Endothelial cell of umbilical vein (primary cell): Measurements from ENCODE around the gene IGFBP6. TPM values are rescaled to one million over a fixed set of nuclear protein-coding genes. Genes with fewer than 3 reads are reported as not detected.

Experiments used
- BruUV-seq: library from RNA; stranded (reverse); fragments of 400-500 nt; replicated peaks from 2 replicates; lab custom pipeline; 2021; lab: Mats Ljungman, UMichigan
- CTCF ChIA-PET: fragments of 300-600, 350-600 bp; sonication (Branson Sonifier 250); formaldehyde crosslinking; loops from one replicate; lab custom pipeline; 2021; ENCODE audit warnings: antibody characterized with exemption, inconsistent platforms; lab: Charles Lee
- POLR2A ChIA-PET: fragments of 300-600, 350-600 bp; sonication (Branson Sonifier 250); formaldehyde crosslinking; loops from one replicate; lab custom pipeline; 2021; ENCODE audit warnings: antibody characterized with exemption, inconsistent platforms; lab: Charles Lee
- DNase-seq: peaks from one replicate; pipeline ENCODE4 v3.0.0-alpha.2; 2011; ENCODE audit warnings: low read depth, low spot score
- FAIRE-seq: peaks from 2 replicates; lab custom pipeline; 2011; peaks lifted over from hg19 to GRCh38; lab: Jason Lieb, UNC
- H2AFZ ChIP-seq: 2 replicates; pipeline ENCODE4 v1.6.0; 2012; ENCODE audit warnings: low read depth, low read length, control low read depth, inconsistent platforms
- H3K27ac ChIP-seq: 2 replicates; pipeline ENCODE4 v1.5.1; 2011; ENCODE audit warnings: low read depth, mild to moderate bottlenecking, control low read depth, low read length, moderate library complexity; ENCODE audit not compliant: insufficient read depth
- H3K27me3 ChIP-seq, 2 experiments: 2 replicates each; pipeline versions ENCODE4 v1.6.0 to v1.6.1; 2011; ENCODE audit warnings: low read length in 2 of 2, mixed read lengths in 1 of 2; ENCODE audit not compliant: control insufficient read depth in 2 of 2, insufficient read depth in 2 of 2
- H3K36me3 ChIP-seq, 2 experiments: 2 replicates in 1 of 2; 3 replicates in 1 of 2; pipeline ENCODE4 v1.5.1; 2011; ENCODE audit warnings: low read length in 2 of 2, mild to moderate bottlenecking in 1 of 2, moderate library complexity in 1 of 2; ENCODE audit not compliant: control insufficient read depth in 2 of 2, insufficient read depth in 2 of 2; ENCODE audit errors: extremely low read depth in 1 of 2
- H3K4me1 ChIP-seq: 3 replicates; pipeline ENCODE4 v1.5.1; 2011; ENCODE audit warnings: mild to moderate bottlenecking, low read length; ENCODE audit not compliant: control insufficient read depth, insufficient read depth; ENCODE audit errors: extremely low read depth
- H3K4me2 ChIP-seq: 2 replicates; pipeline ENCODE4 v1.6.1; 2011; ENCODE audit warnings: low read length, control low read depth, mixed read lengths; ENCODE audit not compliant: insufficient read depth
- H3K4me3 ChIP-seq, 3 experiments: fragments of 200-600 bp in 1 of 3; sonication (generic), shearing (Covaris generic) in 1 of 3; replicated peaks in 1 of 3; 2 replicates each; pipeline ENCODE4 v1.5.1; 2011 to 2016; ENCODE audit warnings: control low read depth in 3 of 3, low read length in 3 of 3, mild to moderate bottlenecking in 2 of 3, inconsistent platforms in 1 of 3, low read depth in 1 of 3, moderate library complexity in 1 of 3; ENCODE audit not compliant: insufficient read depth in 1 of 3
- H3K79me2 ChIP-seq: 2 replicates; pipeline ENCODE4 v1.6.0; 2012; ENCODE audit warnings: low read length, inconsistent platforms; ENCODE audit not compliant: control insufficient read depth, insufficient read depth
- H3K9ac ChIP-seq: replicated peaks from 2 replicates; pipeline ENCODE3; 2011; ENCODE audit warnings: low read length, control low read depth; ENCODE audit not compliant: insufficient read depth; ENCODE audit errors: extremely low read depth
- H3K9me1 ChIP-seq: replicated peaks from 3 replicates; pipeline ENCODE4 v1.6.0; 2011; ENCODE audit warnings: mild to moderate bottlenecking, low read length; ENCODE audit not compliant: control insufficient read depth, insufficient read depth; ENCODE audit errors: extremely low read depth
- H3K9me3 ChIP-seq: replicated peaks from 2 replicates; pipeline ENCODE4 v1.5.1; 2012; ENCODE audit warnings: low read length, inconsistent platforms; ENCODE audit not compliant: control insufficient read depth, insufficient read depth
- H4K20me1 ChIP-seq: replicated peaks from 2 replicates; pipeline ENCODE3; 2011; ENCODE audit warnings: mild to moderate bottlenecking, low read length; ENCODE audit not compliant: control insufficient read depth, insufficient read depth; ENCODE audit errors: extremely low read depth
- EZH2 ChIP-seq: IDR thresholded peaks from 2 replicates; pipeline ENCODE4 v1.6.1; 2012; ENCODE audit warnings: borderline replicate concordance, low read depth, mild to moderate bottlenecking, moderate library complexity, low read length, inconsistent platforms; ENCODE audit not compliant: severe bottlenecking
- FOS ChIP-seq: IDR thresholded peaks from 2 replicates; pipeline ENCODE4 v1.6.1; 2011; ENCODE audit warnings: mild to moderate bottlenecking, low read length, moderate library complexity, borderline replicate concordance; ENCODE audit not compliant: insufficient read depth
- GATA2 ChIP-seq: IDR thresholded peaks from 2 replicates; pipeline ENCODE4 v1.7.0; 2011; ENCODE audit warnings: low read depth, mild to moderate bottlenecking, moderate library complexity, mixed read lengths, low read length; ENCODE audit not compliant: insufficient read length, insufficient read depth
- JUN ChIP-seq: IDR thresholded peaks from 2 replicates; pipeline ENCODE4 v1.6.1; 2011; ENCODE audit warnings: borderline replicate concordance, low read depth; ENCODE audit not compliant: insufficient read length, insufficient read depth
- MYC ChIP-seq: IDR thresholded peaks from one replicate; pipeline ENCODE4 v1.6.1; 2011; ENCODE audit warnings: mild to moderate bottlenecking, low read depth, low read length
- POLR2A ChIP-seq: IDR thresholded peaks from 2 replicates; pipeline ENCODE4 v1.6.1; 2012; ENCODE audit warnings: low read depth, mild to moderate bottlenecking, control low read depth, low read length
- POLR2AphosphoS5 ChIP-seq: IDR thresholded peaks from 2 replicates; pipeline ENCODE4 v1.6.1; 2012; ENCODE audit warnings: low read depth, mild to moderate bottlenecking, control low read depth, low read length, moderate library complexity; ENCODE audit not compliant: insufficient read depth
- dilution Hi-C: fragments of 300-500 bp; cut with MboI; formaldehyde crosslinking; loops from one replicate; pipeline ENCODE4 v1.15.0; 2019; ENCODE audit warnings: low sequenced_read_pairs; ENCODE audit not compliant: extremely low pct_ligation_motif_present
- intact Hi-C: fragments of 100-400 bp; cut with micrococcal nuclease; formaldehyde crosslinking; loops from one replicate; pipeline ENCODE4 v1.10.0; 2022
- polyA plus RNA-seq, 4 experiments: library from polyadenylated mRNA; depleted of rRNA in 3 of 4; stranded (reverse) in 3 of 4; unstranded in 1 of 4; fragments of >200 nt; gene quantifications; 2 replicates each; pipeline versions ENCODE4 v1.2.1 to v1.2.3, GENCODE V29; 2011 to 2012; ENCODE audit warnings: missing spikeins in 1 of 4
- total RNA-seq: library from RNA; stranded (reverse); gene quantifications from 2 replicates; pipeline ENCODE4 v1.2.3, GENCODE V29; 2021
- TF ChIP-seq, protein P1 (sequence below), 2 donors: IDR thresholded peaks; 1 replicate in 1 of 2; 2 replicates in 1 of 2; pipeline ENCODE4 v1.5.1; 2011; ENCODE audit warnings: low read length in 2 of 2, mild to moderate bottlenecking in 2 of 2, moderate library complexity in 2 of 2, control low read depth in 1 of 2, inconsistent platforms in 1 of 2, low read depth in 1 of 2; ENCODE audit not compliant: insufficient read depth in 1 of 2; ENCODE audit errors: extremely low read depth in 1 of 2
- TF ChIP-seq, protein P2 (sequence below): IDR thresholded peaks from 2 replicates; pipeline ENCODE4 v1.6.1; 2011; ENCODE audit not compliant: insufficient read depth, insufficient read length

The IGFBP6 gene
- total and polyA plus RNA-seq, 2 donors (not counting 3 experiments of a cell fraction or from before 2014, with no cell fraction given), result 14.1 to 18.2 TPM

DNA sequence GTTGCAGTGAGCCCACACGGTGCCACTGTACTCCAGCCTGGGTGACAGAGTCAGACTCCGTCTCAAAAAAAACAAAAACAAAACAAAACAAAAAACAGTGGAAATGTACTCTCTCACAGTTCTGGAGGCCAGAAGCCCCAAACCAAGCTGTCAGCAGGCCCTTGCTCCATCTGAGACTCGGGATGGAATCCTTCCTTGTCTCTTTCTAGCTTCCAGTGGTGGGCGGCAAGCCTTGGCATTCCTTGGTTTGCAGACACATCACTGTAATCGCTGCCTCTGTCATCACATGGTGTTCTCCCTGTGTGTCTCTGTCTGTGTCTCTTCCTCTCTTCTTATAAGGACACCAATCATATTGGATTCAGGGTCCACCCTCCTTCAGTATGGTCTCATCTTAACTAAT is 41.2 kb upstream of the IGFBP6 start:
- peaks cover 3% of the 10 kb centered on the region for H3K79me2 ChIP-seq
- intact Hi-C loops, result no loop called here
- TF ChIP-seq JUN (no peak), EZH2 (no peak), MYC (no peak), FOS (no peak), POLR2A (no peak), GATA2 (no peak), POLR2AphosphoS5 (no peak)
- TF ChIP-seq, protein P1, sequence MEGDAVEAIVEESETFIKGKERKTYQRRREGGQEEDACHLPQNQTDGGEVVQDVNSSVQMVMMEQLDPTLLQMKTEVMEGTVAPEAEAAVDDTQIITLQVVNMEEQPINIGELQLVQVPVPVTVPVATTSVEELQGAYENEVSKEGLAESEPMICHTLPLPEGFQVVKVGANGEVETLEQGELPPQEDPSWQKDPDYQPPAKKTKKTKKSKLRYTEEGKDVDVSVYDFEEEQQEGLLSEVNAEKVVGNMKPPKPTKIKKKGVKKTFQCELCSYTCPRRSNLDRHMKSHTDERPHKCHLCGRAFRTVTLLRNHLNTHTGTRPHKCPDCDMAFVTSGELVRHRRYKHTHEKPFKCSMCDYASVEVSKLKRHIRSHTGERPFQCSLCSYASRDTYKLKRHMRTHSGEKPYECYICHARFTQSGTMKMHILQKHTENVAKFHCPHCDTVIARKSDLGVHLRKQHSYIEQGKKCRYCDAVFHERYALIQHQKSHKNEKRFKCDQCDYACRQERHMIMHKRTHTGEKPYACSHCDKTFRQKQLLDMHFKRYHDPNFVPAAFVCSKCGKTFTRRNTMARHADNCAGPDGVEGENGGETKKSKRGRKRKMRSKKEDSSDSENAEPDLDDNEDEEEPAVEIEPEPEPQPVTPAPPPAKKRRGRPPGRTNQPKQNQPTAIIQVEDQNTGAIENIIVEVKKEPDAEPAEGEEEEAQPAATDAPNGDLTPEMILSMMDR (IDR thresholded peaks at IDR 0.05; ENCODE audit: extremely low read depth in 1 of 2, insufficient read depth in 1 of 2, low read depth in 1 of 2, low read length in 2 of 2), result no peak
- TF ChIP-seq, protein P2, sequence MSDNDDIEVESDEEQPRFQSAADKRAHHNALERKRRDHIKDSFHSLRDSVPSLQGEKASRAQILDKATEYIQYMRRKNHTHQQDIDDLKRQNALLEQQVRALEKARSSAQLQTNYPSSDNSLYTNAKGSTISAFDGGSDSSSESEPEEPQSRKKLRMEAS, result no peak
- peaks cover 37% of the 10 kb centered on the region for H3K4me1 ChIP-seq
- dilution Hi-C loops, result no loop called here
- H3K9ac ChIP-seq, result no peak overlapping the region
- FAIRE-seq (no peak), DNase-seq (no peak)
- ChIA-PET POLR2A (no interaction called here), CTCF (interaction anchor here (2.1 to 3.0 kb wide), 3 partner anchors 10 to 142 kb away, joined by 6 to 21 read pairs (median 13); no protein-coding TSS in a partner anchor)
- peaks cover 2 to 39% of the 10 kb centered on the region in 2 experiments for H3K36me3 ChIP-seq
- H3K4me2 ChIP-seq, result no peak overlapping the region
- BruUV-seq, result no TSS peak
- no peaks in the 10 kb centered on the region for H4K20me1 ChIP-seq
- H3K9me3 ChIP-seq, result no peaks in the 10 kb centered on the region
- H3K27ac ChIP-seq, result no peak overlapping the region
- H3K27me3 ChIP-seq, result no peaks in the 10 kb centered on the region
- no peak overlapping the region for H2AFZ ChIP-seq
- H3K4me3 ChIP-seq, result no peak overlapping the region
- no peaks in the 10 kb centered on the region for H3K9me1 ChIP-seq
